ENCODE results near the gene CLIP1.
A peak's percentile ranks its signal among the peaks of the same experiment; 100 is the strongest.
"Not testable (repeated sequence)": the region's sequence is repeated elsewhere in the genome, so short reads cannot be mapped to it uniquely, and the experiment has no call there.

Gene CLIP1

GRCh38 chr12:122394626-122395194, 27.8 kb downstream of the CLIP1 start:
- no peak for DNase-seq

- no peak for DNase-seq
These were observed 28.7 kb downstream of the CLIP1 start for GRCh38 chr12:122393817-122394216.

- DNase-seq: no peak
These were observed 30.1 kb downstream of the CLIP1 start for GRCh38 chr12:122392411-122392810.

- no peak for DNase-seq
These were observed 32.8 kb downstream of the CLIP1 start for GRCh38 chr12:122389677-122390076.

- DNase-seq: no peak
These were observed 34.6 kb downstream of the CLIP1 start for GRCh38 chr12:122387887-122388286.

- DNase-seq: no peak
These were observed 37.1 kb downstream of the CLIP1 start for GRCh38 chr12:122385171-122386016.

- no peak for DNase-seq
These were observed 39.5 kb downstream of the CLIP1 start for GRCh38 chr12:122382919-122383350.

GRCh38 chr12:122381021-122381420, 41.4 kb downstream of the CLIP1 start:
- no peak for DNase-seq

- DNase-seq: not testable (repeated sequence)
These were observed 45.7 kb downstream of the CLIP1 start for GRCh38 chr12:122376751-122377150.

- DNase-seq: no peak
These were observed 47.8 kb downstream of the CLIP1 start for GRCh38 chr12:122374707-122375106.

GRCh38 chr12:122371475-122372045, 50.9 kb downstream of the CLIP1 start:
- DNase-seq: no peak

- no peak for DNase-seq
These were observed 54.0 kb downstream of the CLIP1 start for GRCh38 chr12:122368361-122369073.

GRCh38 chr12:122367632-122368031, 54.8 kb downstream of the CLIP1 start:
- not testable (repeated sequence) for DNase-seq

- no peak for DNase-seq
These were observed 55.6 kb downstream of the CLIP1 start for GRCh38 chr12:122366685-122367475.

GRCh38 chr12:122365226-122365625, 57.2 kb downstream of the CLIP1 start:
- not testable (repeated sequence) for DNase-seq

- DNase-seq: no peak
These were observed 58.7 kb downstream of the CLIP1 start for GRCh38 chr12:122363782-122364181.

GRCh38 chr12:122362755-122363154, 59.7 kb downstream of the CLIP1 start:
- no peak for DNase-seq

- DNase-seq: not testable (repeated sequence)
These were observed 64.1 kb downstream of the CLIP1 start for GRCh38 chr12:122358403-122358802.

GRCh38 chr12:122357536-122357935, 64.9 kb downstream of the CLIP1 start:
- not testable (repeated sequence) for DNase-seq

GRCh38 chr12:122356991-122357390, 65.5 kb downstream of the CLIP1 start:
- DNase-seq: not testable (repeated sequence)

GRCh38 chr12:122356192-122356635, 66.3 kb downstream of the CLIP1 start:
- DNase-seq: peak; percentile 39

- DNase-seq: no peak
These were observed 66.8 kb downstream of the CLIP1 start for GRCh38 chr12:122355706-122356105.

Measured in activated T-cell treated with anti-CD3 and anti-CD28 coated beads for 4 hours (primary cell).